Measurements from ENCODE around the gene SDK1. TPM values are rescaled to one million over a fixed set of nuclear protein-coding genes. Genes with fewer than 3 reads are reported as not detected.

The SDK1 gene
- total and polyA plus RNA-seq, 2 donors (not counting 3 experiments of a cell fraction or from before 2014, with no cell fraction given): 1.6 to 3.9 TPM

- Histone ChIP-seq H4K20me1 (replicated peaks; ENCODE audit: control insufficient read depth, extremely low read depth, insufficient read depth, low read length) (no peaks in the 10 kb centered on the region), H3K36me3 (ENCODE audit: control insufficient read depth in 2 of 2, extremely low read depth in 1 of 2, insufficient read depth in 2 of 2, low read length in 2 of 2) (no peaks in the 10 kb centered on the region), H3K4me2 (ENCODE audit: insufficient read depth, low read length) (no peak overlapping the region), H3K4me1 (ENCODE audit: control insufficient read depth, extremely low read depth, insufficient read depth, low read length) (no peaks in the 10 kb centered on the region), H3K27ac (ENCODE audit: insufficient read depth, low read depth, low read length) (no peak overlapping the region), H3K9me1 (replicated peaks; ENCODE audit: control insufficient read depth, extremely low read depth, insufficient read depth, low read length) (no peaks in the 10 kb centered on the region), H3K9me3 (replicated peaks; ENCODE audit: control insufficient read depth, insufficient read depth, low read length) (peaks cover 2% of the 10 kb centered on the region), H3K9ac (replicated peaks; ENCODE audit: extremely low read depth, insufficient read depth, low read length) (no peak overlapping the region), H3K4me3 (replicated peaks in 1 of 3; ENCODE audit: insufficient read depth in 1 of 3, low read depth in 1 of 3, low read length in 3 of 3) (no peak overlapping the region), H3K27me3 (ENCODE audit: control insufficient read depth in 2 of 2, insufficient read depth in 2 of 2, low read length in 2 of 2) (no peaks in the 10 kb centered on the region), H2AFZ (ENCODE audit: low read depth, low read length) (no peak overlapping the region), H3K79me2 (ENCODE audit: control insufficient read depth, insufficient read depth, low read length) (no peaks in the 10 kb centered on the region)
- TF ChIP-seq CTCF (IDR thresholded peaks at IDR 0.05; ENCODE audit: extremely low read depth in 1 of 2, insufficient read depth in 1 of 2, low read depth in 1 of 2, low read length in 2 of 2) (no peak), POLR2A (IDR thresholded peaks at IDR 0.05; ENCODE audit: low read depth, low read length) (no peak), EZH2 (IDR thresholded peaks at IDR 0.05; ENCODE audit: borderline replicate concordance, low read depth, low read length, severe bottlenecking) (no peak), MYC (IDR thresholded peaks at IDR 0.05; ENCODE audit: low read depth, low read length) (no peak), MAX (IDR thresholded peaks at IDR 0.05; ENCODE audit: insufficient read depth, insufficient read length) (no peak), FOS (IDR thresholded peaks at IDR 0.05; ENCODE audit: borderline replicate concordance, insufficient read depth, low read length) (no peak), POLR2AphosphoS5 (IDR thresholded peaks at IDR 0.05; ENCODE audit: insufficient read depth, low read depth, low read length) (no peak), JUN (IDR thresholded peaks at IDR 0.05; ENCODE audit: borderline replicate concordance, insufficient read depth, insufficient read length, low read depth) (no peak), GATA2 (IDR thresholded peaks at IDR 0.05; ENCODE audit: insufficient read depth, insufficient read length, low read depth, low read length) (no peak)
- no peak for DNase-seq (ENCODE audit: low read depth, low spot score)
- ChIA-PET CTCF (no interaction called here), POLR2A (no interaction called here)
- intact Hi-C loops (cut with micrococcal nuclease): no loop called here
- dilution Hi-C loops (cut with MboI; ENCODE audit: extremely low pct_ligation_motif_present, low sequenced_read_pairs): no loop called here
- FAIRE-seq: no peak
- BruUV-seq (replicated peaks): no TSS peak
Observed at GRCh38 chr7:4299431-4299830, 998.4 kb downstream of the SDK1 start.

All from endothelial cell of umbilical vein (primary cell).